Activated CD4-positive, alpha-beta T cell treated with anti-CD3 and anti-CD28 coated beads, Interleukin-2, amount 50 U/mL, for 48 hours (primary cell): Measurements from ENCODE around the gene LANCL3.

ENCODE experiments used
- DNase-seq, 2 experiments: peaks; one replicate each; pipeline ENCODE4 v3.0.0-alpha.2; 2020

The LANCL3 gene

DNA sequence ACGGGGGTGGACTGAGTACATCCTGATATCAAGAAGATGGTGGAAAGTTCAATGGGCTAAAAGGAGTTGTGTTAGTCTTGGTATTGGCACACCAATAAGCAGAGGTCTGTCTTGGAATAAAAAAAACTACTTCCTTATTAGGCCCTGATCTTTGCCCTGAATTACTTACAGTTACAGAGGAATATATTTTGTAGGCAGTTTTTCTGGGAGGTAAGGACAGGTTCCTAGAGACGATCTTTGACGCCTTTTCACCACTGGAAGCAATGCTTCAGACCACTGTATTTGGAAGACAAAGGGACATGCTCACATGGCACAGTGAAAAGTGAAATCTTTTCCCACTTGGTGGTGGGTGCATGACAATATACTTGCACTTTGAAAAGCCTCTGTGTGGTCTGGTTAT, 113.5 kb downstream of the LANCL3 start:
- DNase-seq: no peak

DNA sequence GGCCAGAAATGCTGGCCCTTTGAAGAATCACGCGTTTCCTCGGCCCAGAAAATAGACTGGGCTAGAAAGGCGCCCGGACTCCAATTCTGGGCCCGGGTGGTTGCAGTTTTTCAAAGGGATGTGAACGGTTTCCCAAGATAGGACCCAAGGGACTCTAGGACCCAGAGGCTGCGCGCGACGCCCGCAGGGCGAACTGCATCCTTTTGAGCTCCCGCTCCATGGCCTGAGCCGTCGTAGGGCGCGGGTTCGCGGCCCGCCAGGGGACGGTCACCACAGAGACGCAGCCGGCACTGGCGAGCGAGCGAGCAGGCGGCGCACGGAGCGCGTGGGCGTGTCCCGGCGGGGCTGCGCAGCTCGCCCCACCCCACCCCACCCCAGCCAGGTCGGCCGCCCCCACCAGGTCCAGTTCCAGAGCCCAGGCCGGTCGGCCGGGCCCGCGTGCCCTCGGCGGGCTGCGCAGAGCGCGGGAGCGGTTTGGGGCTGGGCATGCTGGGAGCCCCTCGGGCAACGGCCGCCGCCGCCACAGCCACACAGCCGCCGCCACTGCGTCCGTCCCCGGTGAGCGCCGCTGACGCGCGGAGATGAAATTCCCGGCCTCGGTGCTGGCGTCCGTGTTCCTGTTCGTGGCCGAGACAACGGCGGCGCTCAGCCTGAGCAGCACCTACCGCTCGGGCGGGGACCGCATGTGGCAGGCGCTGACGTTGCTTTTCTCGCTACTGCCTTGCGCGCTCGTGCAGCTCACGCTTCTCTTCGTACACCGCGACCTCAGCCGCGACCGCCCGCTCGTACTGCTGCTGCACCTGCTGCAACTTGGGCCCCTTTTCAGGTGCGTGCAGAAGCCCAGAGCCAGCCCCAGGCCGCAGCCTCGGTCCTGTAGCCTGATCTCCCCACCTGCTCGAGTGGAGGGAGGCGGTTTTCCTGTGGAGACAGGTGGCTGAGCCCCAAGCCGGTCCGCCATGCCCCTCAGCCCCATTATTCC, 114.2 kb downstream of the LANCL3 start, which contains the start of gene XK:
TSS of gene XK (plus strand) at position 411 of the 979 bp plus-strand sequence. CDS start at position 582, 171 bp downstream.
- DNase-seq: peak; percentile 35 to 43

DNA sequence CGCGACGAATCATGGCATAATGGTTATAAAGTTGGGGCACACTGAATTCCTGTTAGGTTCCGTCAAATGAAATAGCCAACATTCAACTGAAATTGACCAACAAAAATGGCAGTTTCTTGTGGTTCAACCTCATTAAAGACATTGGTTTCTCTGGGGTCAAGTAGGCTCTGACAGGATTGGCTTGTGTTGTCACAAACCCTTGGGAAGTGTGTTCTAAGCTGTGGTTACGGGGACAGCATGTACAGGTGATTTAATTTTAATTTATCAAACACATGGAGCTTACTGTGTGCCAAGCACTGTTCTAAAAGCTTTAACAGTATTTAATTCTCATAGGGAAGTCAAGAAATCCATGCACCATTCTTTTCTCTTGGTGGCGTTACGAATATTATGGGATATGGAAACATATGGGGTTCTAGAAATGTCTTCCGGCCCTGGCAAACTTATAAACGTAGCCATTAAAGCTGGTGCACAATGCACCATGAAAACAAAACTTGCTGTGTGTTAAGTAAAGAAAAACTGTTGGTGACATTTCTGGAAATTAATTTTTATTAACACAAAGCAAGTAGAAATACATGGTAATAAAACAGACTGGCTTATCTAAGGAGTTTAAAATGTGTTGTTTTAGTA, 115.0 kb downstream of the LANCL3 start:
- DNase-seq: no peak

DNA sequence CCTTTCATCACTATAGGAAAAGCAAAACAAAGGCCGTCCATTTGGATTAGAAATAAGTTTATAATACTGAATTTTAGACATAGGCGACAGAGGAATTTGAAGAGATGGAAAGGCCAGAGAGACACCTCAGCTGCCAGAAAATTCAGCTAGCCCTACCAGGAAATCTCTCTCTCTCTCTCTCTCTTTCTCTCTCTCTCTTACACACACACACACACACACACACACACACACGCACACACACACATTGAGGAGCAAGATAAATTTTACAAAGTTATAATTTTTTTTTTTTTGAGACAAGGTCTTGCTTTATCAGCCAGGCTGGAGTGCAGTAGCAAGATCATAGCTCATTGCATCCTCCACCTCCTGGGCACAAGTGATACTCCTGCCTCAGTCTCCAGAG, 115.5 kb downstream of the LANCL3 start:
- no peak for DNase-seq

DNA sequence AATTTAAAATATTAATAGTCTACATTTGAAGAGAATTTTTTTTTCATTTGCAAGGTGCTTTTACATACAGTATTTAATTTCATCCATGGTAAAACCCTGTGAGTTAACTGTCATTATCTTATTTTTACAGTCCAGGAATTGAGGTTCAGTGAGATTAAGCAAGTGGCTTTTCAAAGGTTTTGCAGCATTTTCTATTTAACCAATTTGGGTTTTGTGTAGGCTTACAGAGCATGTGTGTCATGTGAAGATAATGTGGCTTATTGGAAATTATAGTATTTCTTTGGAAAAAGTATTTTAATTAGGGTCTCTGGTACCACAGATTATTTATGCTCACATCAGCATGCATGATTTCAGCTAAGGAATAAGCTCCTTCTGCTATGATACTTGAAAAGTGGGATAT, 118.7 kb downstream of the LANCL3 start:
- DNase-seq: no peak

DNA sequence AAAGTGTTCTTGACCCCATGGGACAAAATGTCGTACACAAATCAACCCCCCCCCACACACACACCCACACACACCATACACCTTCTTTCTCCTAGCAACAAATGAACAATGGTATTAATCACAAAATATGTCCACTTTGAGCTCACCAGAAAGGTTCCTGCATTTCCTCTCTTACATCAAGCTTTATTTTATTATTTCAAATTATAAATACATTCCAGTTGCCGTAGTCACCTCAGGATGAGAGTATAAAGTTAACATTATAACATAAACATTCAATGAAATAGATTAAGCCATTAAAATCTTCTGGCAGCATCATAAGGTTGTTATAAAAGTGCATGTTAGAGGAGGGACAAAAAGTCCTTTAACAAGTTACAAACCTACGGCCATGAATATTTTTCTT, 121.5 kb downstream of the LANCL3 start:
- DNase-seq: no peak

DNA sequence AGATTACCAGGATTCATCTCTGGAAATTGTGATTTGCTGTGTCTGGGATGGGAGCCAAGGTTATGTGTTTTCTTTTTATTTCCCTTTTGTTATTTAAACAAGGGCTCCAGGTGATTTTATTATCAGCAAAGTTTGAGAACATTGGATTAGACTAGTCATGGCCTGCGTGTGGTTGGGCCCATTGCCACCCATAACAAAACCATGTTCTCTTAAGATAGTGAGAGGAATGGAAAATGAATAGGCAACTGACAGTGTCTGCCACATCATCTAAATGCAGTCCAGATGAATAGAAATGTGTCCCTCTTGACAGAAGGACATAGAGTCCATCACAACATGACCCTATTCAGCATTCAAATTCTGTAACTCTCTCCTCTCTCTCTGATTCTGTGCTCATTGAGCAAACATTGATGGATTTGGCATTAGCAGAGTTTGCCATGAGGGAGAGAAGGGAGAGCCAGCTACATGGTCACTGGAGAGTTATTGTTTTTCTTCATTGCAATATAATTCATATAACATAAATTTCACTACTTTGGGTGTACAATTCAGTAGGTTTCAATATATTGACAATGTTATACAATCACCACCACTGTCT, 125.8 kb downstream of the LANCL3 start:
- DNase-seq: no peak

DNA sequence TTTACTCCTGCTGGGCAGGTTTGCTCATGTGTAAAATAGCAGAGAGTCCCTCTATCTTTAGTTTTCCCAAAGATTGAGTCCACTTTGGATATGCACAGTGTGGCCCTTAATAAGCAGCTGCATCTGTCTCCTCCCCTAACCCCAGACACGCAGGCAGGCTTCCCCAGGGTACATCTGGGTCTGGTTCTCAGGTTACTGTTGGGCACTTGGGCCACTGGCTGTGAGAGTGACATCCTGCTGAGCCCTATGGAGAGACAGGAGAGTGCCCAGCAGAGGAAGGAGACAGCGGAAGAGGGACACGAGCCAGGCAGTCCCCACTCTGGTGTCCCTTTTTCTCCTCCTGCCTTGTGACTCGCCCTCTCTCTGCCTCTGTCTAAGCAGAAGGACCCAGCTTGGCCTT, 130.1 kb downstream of the LANCL3 start:
- no peak for DNase-seq

DNA sequence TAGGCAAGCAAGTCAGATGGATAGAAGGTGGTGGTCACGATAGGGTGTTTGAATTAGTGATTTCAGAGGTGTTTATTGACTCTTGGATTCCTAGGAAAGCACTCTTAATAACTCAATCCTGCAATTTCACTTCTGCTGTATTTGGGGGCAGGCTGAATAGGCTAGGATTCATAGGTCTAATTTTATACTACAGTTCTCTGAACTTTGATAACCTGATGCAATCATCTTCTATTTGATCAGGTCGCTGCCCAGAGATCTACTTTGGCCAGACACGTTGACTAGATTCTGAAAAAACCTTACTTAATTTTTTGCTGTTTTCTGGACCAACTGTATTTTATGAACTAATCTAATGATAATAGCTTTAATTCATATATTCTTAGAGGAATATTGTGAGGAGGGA, 140.5 kb downstream of the LANCL3 start:
- no peak for DNase-seq

DNA sequence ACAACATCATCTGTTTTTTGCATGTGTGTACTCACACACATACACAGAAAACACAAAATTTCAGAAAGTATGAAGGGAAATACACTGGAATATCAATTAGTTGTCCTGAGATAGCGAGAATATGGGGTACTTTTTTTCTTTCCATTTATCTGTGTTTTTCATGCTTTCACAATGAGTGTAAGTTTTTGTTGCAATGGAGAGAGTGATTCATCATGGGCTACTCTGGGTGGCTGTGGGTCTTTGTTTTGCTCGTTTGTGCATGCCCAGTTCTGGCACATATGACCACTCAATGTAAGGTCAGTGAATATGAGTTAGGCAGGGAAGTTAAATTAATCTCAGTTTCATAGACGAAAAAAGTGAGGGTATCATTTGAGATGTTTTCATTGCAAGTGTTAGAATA, 141.0 kb downstream of the LANCL3 start:
- DNase-seq: no peak

DNA sequence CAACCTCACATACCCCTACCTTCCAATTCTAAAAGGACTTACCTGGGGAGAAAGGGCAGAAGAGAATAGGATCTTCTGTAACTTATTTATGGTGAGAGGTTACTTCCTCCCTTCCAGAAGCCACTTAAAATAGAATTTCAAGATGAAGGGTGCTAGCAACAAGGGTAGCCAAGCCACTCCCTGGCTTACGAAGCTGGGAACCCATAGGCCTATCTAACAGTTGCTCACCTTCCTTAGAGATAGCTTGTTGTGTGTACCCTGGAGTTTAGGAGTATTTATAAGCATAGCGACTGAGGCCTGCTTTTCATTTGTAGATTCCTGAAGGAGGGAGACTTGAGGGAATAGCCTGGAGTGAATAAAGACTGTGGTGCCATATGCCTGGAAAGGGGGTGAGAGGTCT, 143.0 kb downstream of the LANCL3 start:
- DNase-seq: no peak

DNA sequence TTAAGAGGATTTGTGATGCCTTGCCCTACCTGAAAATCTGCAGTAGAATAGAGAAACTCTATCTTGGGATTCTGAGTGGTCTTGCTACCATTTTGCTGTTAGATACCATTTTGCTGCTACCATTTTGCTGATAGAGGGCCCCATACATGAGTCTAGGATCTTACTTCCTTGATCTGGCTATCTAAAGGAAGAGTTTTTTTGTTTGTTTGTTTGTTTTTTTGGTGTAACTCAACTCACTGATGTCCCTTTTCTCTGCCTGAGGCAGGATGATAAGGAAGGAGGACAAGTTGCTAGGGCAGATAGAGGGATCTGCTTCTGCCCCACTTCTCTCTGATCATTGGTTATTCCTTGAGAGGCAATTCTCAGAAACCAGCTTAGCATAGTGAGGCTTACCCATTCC, 145.1 kb downstream of the LANCL3 start:
- DNase-seq: no peak

DNA sequence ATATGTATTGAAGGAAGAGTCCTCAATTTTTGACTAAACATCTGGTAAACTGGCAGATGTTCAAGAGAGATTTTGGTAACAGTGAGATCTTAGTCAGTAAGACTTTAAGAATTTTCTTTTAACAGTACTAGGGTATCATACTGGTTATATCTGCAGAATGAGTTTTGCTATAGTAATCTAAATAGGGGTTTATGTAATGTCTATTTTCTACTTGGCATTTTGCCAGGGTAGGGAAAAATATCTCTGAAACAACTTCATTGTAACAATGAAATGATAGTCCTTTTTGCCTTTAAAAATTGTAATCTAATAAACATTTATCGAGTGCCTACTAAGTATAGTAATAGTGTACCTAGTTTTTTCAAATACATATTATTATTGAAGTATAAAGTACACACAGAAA, 146.2 kb downstream of the LANCL3 start:
- DNase-seq: no peak

DNA sequence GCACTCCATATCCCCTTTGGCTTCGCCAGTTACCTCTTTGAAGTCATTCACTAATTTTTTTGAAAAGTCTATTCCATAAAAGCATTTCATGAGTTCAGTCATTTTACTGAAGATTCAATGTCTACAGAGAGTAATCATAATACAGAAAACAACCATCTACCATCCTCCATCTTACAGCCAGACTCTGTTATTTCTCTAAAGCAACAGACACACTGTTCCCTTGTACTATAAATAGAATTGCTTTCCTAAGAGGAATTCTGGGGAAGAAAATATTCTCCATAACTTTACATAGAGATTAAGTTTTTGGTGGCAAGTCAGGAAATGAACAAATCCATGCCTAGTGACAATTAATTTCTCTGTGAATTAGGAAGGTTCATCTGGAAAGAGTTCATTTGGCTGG, 151.1 kb downstream of the LANCL3 start:
- DNase-seq: no peak

DNA sequence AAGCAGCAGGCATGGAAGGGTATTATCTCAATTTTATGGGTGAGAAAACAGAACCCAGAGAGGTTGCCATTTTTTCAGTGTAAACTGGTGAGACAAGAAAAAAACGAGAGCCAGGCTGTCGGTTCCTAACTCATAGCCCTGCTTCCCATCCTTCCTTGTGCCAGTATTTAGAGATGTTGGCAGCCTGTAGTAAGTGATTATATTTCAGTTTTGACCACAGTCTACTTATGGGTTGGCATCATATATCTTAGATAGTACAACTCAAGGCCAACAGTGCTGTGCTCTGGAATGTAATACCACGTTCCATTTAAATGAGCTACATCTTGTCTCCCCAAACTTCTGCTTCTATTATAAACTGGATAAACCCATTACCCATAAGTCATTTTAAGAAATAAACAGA, 154.9 kb downstream of the LANCL3 start:
- no peak for DNase-seq
